HepG2 (cell line): ENCODE data around the gene INTS4. TPM values are rescaled to one million over a fixed set of nuclear protein-coding genes. Genes with fewer than 3 reads are reported as not detected.
A peak's percentile ranks its signal among the peaks of the same experiment; 100 is the strongest.

Experiments used
- HMG20A ChIP-seq: IDR thresholded peaks from 2 replicates; pipeline ENCODE4 v1.6.1; 2016; ENCODE audit warnings: borderline replicate concordance
- NFIC ChIP-seq: IDR thresholded peaks from 2 replicates; pipeline ENCODE4 v1.6.1; 2012; ENCODE audit warnings: mild to moderate bottlenecking, low read length, inconsistent platforms
- SKI ChIP-seq: fragments of 450-650 bp; IDR thresholded peaks from one replicate; pipeline ENCODE4 v1.6.1; 2018; ENCODE audit warnings: mild to moderate bottlenecking; ENCODE audit not compliant: partially characterized antibody
- ZNF136 ChIP-seq: sonication (generic); formaldehyde crosslinking; IDR thresholded peaks from 2 replicates; pipeline ENCODE4 v1.8.1; 2022; ENCODE audit warnings: low read depth, mild to moderate bottlenecking, moderate library complexity, missing genetic modification reagents
- ZNF605 ChIP-seq: sonication (generic); formaldehyde crosslinking; IDR thresholded peaks from 2 replicates; pipeline ENCODE4 v1.8.0; 2022; ENCODE audit warnings: mild to moderate bottlenecking, missing genetic modification reagents
- ZNF713 ChIP-seq: sonication (generic); formaldehyde crosslinking; IDR thresholded peaks from 2 replicates; pipeline ENCODE4 v1.4.0; 2020; ENCODE audit warnings: mild to moderate bottlenecking, missing genetic modification reagents
- ZNF768 ChIP-seq: sonication (generic); formaldehyde crosslinking; IDR thresholded peaks from 2 replicates; pipeline ENCODE4 v1.4.0; 2020; ENCODE audit warnings: missing genetic modification reagents
- ZSCAN25 ChIP-seq: sonication (generic); formaldehyde crosslinking; IDR thresholded peaks from 2 replicates; pipeline ENCODE4 v1.8.0; 2022; ENCODE audit warnings: mild to moderate bottlenecking, missing genetic modification reagents
- polyA plus RNA-seq, 8 experiments: library from polyadenylated mRNA; depleted of rRNA in 3 of 8; stranded (reverse) in 7 of 8; unstranded in 1 of 8; fragments of >200 nt; fragmentation: Illumina TruSeq in 4 of 8; extraction: Trizol in 4 of 8; gene quantifications; 2 replicates each; pipeline versions ENCODE4 v1.2.1 to v1.2.3, GENCODE V29; 2011 to 2016; ENCODE audit warnings: low read depth in 4 of 8, missing spikeins in 1 of 8, mixed read lengths in 1 of 8; ENCODE audit not compliant: insufficient read depth in 1 of 8
- total RNA-seq, 5 experiments: library from RNA; depleted of rRNA; stranded (reverse); fragments of >200 nt; fragmentation: Illumina TruSeq; extraction: Trizol; gene quantifications; 2 replicates each; pipeline ENCODE4 v1.2.3, GENCODE V29; 2016; ENCODE audit warnings: low read depth in 1 of 5
- TF ChIP-seq, protein P1 (sequence below): IDR thresholded peaks from 2 replicates; pipeline ENCODE4 v1.4.0; 2020; ENCODE audit warnings: mild to moderate bottlenecking, missing genetic modification reagents
- TF ChIP-seq, protein P2 (sequence below): sonication (generic); formaldehyde crosslinking; IDR thresholded peaks from 2 replicates; pipeline ENCODE4 v1.4.0; 2020; ENCODE audit warnings: missing genetic modification reagents, borderline replicate concordance
- TF ChIP-seq, protein P3 (sequence below): sonication (generic); formaldehyde crosslinking; IDR thresholded peaks from 2 replicates; pipeline ENCODE4 v1.4.0; 2020; ENCODE audit warnings: mild to moderate bottlenecking, missing genetic modification reagents
- TF ChIP-seq, protein P4 (sequence below): sonication (generic); formaldehyde crosslinking; IDR thresholded peaks from 2 replicates; pipeline ENCODE4 v1.4.0; 2020; ENCODE audit warnings: missing genetic modification reagents

INTS4 gene
- total and polyA plus RNA-seq, 2 of the 13 experiments (the other 11 are each of a cell fraction or from before 2014, with no cell fraction given) = 37.3 to 44.8 TPM

GRCh38 chr11:78039919-78040671, 45.6 kb upstream of the INTS4 start (continued):
- TF ChIP-seq, protein P1, sequence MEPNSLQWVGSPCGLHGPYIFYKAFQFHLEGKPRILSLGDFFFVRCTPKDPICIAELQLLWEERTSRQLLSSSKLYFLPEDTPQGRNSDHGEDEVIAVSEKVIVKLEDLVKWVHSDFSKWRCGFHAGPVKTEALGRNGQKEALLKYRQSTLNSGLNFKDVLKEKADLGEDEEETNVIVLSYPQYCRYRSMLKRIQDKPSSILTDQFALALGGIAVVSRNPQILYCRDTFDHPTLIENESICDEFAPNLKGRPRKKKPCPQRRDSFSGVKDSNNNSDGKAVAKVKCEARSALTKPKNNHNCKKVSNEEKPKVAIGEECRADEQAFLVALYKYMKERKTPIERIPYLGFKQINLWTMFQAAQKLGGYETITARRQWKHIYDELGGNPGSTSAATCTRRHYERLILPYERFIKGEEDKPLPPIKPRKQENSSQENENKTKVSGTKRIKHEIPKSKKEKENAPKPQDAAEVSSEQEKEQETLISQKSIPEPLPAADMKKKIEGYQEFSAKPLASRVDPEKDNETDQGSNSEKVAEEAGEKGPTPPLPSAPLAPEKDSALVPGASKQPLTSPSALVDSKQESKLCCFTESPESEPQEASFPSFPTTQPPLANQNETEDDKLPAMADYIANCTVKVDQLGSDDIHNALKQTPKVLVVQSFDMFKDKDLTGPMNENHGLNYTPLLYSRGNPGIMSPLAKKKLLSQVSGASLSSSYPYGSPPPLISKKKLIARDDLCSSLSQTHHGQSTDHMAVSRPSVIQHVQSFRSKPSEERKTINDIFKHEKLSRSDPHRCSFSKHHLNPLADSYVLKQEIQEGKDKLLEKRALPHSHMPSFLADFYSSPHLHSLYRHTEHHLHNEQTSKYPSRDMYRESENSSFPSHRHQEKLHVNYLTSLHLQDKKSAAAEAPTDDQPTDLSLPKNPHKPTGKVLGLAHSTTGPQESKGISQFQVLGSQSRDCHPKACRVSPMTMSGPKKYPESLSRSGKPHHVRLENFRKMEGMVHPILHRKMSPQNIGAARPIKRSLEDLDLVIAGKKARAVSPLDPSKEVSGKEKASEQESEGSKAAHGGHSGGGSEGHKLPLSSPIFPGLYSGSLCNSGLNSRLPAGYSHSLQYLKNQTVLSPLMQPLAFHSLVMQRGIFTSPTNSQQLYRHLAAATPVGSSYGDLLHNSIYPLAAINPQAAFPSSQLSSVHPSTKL (CRISPR knock-in tag) = peak; percentile 86
- TF ChIP-seq, protein P2, sequence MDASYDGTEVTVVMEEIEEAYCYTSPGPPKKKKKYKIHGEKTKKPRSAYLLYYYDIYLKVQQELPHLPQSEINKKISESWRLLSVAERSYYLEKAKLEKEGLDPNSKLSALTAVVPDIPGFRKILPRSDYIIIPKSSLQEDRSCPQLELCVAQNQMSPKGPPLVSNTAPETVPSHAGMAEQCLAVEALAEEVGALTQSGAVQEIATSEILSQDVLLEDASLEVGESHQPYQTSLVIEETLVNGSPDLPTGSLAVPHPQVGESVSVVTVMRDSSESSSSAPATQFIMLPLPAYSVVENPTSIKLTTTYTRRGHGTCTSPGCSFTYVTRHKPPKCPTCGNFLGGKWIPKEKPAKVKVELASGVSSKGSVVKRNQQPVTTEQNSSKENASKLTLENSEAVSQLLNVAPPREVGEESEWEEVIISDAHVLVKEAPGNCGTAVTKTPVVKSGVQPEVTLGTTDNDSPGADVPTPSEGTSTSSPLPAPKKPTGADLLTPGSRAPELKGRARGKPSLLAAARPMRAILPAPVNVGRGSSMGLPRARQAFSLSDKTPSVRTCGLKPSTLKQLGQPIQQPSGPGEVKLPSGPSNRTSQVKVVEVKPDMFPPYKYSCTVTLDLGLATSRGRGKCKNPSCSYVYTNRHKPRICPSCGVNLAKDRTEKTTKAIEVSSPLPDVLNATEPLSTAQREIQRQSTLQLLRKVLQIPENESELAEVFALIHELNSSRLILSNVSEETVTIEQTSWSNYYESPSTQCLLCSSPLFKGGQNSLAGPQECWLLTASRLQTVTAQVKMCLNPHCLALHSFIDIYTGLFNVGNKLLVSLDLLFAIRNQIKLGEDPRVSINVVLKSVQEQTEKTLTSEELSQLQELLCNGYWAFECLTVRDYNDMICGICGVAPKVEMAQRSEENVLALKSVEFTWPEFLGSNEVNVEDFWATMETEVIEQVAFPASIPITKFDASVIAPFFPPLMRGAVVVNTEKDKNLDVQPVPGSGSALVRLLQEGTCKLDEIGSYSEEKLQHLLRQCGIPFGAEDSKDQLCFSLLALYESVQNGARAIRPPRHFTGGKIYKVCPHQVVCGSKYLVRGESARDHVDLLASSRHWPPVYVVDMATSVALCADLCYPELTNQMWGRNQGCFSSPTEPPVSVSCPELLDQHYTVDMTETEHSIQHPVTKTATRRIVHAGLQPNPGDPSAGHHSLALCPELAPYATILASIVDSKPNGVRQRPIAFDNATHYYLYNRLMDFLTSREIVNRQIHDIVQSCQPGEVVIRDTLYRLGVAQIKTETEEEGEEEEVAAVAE (CRISPR knock-in tag) = 0 out of 2 replicates have a peak, but pooled peaks have one; percentile 28
- TF ChIP-seq ZNF605 (CRISPR knock-in tag) (peak; percentile 44; the same call in 1 of the 2 replicates), ZNF136 (no peak), ZSCAN25 (no peak), SKI (no peak), NFIC (peak; percentile 77; the same call in 1 of the 2 replicates), HMG20A (CRISPR knock-in tag) (peak; percentile 50; the same call in 1 of the 2 replicates), ZNF713 (CRISPR knock-in tag) (no peak), ZNF768 (CRISPR knock-in tag) (0 out of 2 replicates have a peak, but pooled peaks have one; percentile 36)
- TF ChIP-seq, protein P3, sequence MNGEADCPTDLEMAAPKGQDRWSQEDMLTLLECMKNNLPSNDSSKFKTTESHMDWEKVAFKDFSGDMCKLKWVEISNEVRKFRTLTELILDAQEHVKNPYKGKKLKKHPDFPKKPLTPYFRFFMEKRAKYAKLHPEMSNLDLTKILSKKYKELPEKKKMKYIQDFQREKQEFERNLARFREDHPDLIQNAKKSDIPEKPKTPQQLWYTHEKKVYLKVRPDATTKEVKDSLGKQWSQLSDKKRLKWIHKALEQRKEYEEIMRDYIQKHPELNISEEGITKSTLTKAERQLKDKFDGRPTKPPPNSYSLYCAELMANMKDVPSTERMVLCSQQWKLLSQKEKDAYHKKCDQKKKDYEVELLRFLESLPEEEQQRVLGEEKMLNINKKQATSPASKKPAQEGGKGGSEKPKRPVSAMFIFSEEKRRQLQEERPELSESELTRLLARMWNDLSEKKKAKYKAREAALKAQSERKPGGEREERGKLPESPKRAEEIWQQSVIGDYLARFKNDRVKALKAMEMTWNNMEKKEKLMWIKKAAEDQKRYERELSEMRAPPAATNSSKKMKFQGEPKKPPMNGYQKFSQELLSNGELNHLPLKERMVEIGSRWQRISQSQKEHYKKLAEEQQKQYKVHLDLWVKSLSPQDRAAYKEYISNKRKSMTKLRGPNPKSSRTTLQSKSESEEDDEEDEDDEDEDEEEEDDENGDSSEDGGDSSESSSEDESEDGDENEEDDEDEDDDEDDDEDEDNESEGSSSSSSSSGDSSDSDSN (CRISPR knock-in tag) = peak; percentile 41; the same call in 1 of the 2 replicates
- TF ChIP-seq, protein P4, sequence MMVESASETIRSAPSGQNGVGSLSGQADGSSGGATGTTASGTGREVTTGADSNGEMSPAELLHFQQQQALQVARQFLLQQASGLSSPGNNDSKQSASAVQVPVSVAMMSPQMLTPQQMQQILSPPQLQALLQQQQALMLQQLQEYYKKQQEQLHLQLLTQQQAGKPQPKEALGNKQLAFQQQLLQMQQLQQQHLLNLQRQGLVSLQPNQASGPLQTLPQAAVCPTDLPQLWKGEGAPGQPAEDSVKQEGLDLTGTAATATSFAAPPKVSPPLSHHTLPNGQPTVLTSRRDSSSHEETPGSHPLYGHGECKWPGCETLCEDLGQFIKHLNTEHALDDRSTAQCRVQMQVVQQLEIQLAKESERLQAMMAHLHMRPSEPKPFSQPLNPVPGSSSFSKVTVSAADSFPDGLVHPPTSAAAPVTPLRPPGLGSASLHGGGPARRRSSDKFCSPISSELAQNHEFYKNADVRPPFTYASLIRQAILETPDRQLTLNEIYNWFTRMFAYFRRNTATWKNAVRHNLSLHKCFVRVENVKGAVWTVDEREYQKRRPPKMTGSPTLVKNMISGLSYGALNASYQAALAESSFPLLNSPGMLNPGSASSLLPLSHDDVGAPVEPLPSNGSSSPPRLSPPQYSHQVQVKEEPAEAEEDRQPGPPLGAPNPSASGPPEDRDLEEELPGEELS (CRISPR knock-in tag) = peak; percentile 57
